Stimulated activated CD8-positive, alpha-beta memory T cell treated with anti-CD3 and anti-CD28 coated beads, Interleukin-15, amount 100 ng/mL, for 4 hours (primary cell): ENCODE results near the gene RILPL1.
"Not testable (repeated sequence)": the region's sequence is repeated elsewhere in the genome, so short reads cannot be mapped to it uniquely, and the experiment has no call there.

ENCODE experiments used
- DNase-seq, 2 donors: peaks; one replicate each; pipeline ENCODE4 v3.0.0-alpha.2; 2020; ENCODE audit warnings: low read depth in 2 of 2

Gene RILPL1

GRCh38 chr12:123530668-123531067 is 2.9 kb downstream of the RILPL1 start:
- DNase-seq: no peak

GRCh38 chr12:123529686-123530085 is 3.8 kb downstream of the RILPL1 start:
- DNase-seq: no peak

GRCh38 chr12:123528858-123529257 is 4.7 kb downstream of the RILPL1 start:
- no peak for DNase-seq

GRCh38 chr12:123526542-123527080 is 6.9 kb downstream of the RILPL1 start:
- DNase-seq: no peak

- DNase-seq: no peak
These were observed 9.1 kb downstream of the RILPL1 start for GRCh38 chr12:123524378-123524777.

- DNase-seq: no peak
These were observed 10.0 kb downstream of the RILPL1 start for GRCh38 chr12:123523518-123523917.

- no peak for DNase-seq
These were observed 11.4 kb downstream of the RILPL1 start for GRCh38 chr12:123522164-123522563.

GRCh38 chr12:123520567-123521474 is 12.7 kb downstream of the RILPL1 start:
- DNase-seq: no peak

GRCh38 chr12:123519141-123520001 is 14.1 kb downstream of the RILPL1 start:
- no peak for DNase-seq

- no peak for DNase-seq
These were observed 17.2 kb downstream of the RILPL1 start for GRCh38 chr12:123516216-123516780.

- DNase-seq: not testable (repeated sequence)
These were observed 18.8 kb downstream of the RILPL1 start for GRCh38 chr12:123514582-123515221.

GRCh38 chr12:123513805-123514204 is 19.7 kb downstream of the RILPL1 start:
- DNase-seq: no peak

- no peak for DNase-seq
These were observed 20.5 kb downstream of the RILPL1 start for GRCh38 chr12:123512838-123513665.

- DNase-seq: no peak
These were observed 26.7 kb downstream of the RILPL1 start for GRCh38 chr12:123506843-123507236.

GRCh38 chr12:123506059-123506842 is 27.3 kb downstream of the RILPL1 start:
- DNase-seq: no peak

- no peak for DNase-seq
These were observed 31.3 kb downstream of the RILPL1 start for GRCh38 chr12:123502163-123502704.

GRCh38 chr12:123499332-123499731 is 34.2 kb downstream of the RILPL1 start:
- DNase-seq: no peak

- no peak for DNase-seq
These were observed 35.2 kb downstream of the RILPL1 start for GRCh38 chr12:123498126-123498825.

GRCh38 chr12:123497065-123497464 is 36.5 kb downstream of the RILPL1 start:
- DNase-seq: no peak
